Gastrocnemius medialis (tissue), 4 donors: ENCODE results near the gene ATP5F1A.

Experiments used
- POLR2A ChIP-seq, 2 donors: fragments of 450-650 bp; IDR thresholded peaks; one replicate each; pipeline ENCODE4 v1.6.1; 2017; ENCODE audit warnings: antibody characterized with exemption in 2 of 2, mild to moderate bottlenecking in 2 of 2, moderate library complexity in 2 of 2
- TF ChIP-seq, protein P1 (sequence below), 5 experiments: fragments of 450-650 bp in 3 of 5; fragments of 200-600 bp in 2 of 5; sonication (generic) in 2 of 5; IDR thresholded peaks in 4 of 5; conservative IDR thresholded peaks in 1 of 5; 1 replicate in 4 of 5; 2 replicates in 1 of 5; pipeline ENCODE4 v1.5.1; 2016 to 2019; ENCODE audit warnings: antibody characterized with exemption in 5 of 5, mild to moderate bottlenecking in 3 of 5, moderate library complexity in 3 of 5

DNA sequence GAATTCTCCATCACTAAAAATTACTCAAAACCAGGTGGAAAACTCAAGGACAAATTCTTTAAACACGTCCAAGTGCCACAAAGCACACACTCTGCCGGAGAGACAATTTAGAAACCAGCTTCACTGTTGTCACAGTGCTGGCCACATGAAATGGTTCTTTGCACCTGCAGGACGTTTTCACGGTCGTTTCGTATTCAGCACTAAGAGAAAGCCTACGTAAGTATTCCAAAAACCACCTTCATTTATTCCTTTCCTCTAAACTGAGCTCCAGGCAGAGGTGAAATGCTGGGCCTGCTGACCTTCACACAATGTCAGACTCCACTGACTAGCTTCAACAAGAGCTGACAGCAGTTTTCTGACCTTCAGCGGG is 680 bp downstream of the ATP5F1A start:
- TF ChIP-seq, protein P1, sequence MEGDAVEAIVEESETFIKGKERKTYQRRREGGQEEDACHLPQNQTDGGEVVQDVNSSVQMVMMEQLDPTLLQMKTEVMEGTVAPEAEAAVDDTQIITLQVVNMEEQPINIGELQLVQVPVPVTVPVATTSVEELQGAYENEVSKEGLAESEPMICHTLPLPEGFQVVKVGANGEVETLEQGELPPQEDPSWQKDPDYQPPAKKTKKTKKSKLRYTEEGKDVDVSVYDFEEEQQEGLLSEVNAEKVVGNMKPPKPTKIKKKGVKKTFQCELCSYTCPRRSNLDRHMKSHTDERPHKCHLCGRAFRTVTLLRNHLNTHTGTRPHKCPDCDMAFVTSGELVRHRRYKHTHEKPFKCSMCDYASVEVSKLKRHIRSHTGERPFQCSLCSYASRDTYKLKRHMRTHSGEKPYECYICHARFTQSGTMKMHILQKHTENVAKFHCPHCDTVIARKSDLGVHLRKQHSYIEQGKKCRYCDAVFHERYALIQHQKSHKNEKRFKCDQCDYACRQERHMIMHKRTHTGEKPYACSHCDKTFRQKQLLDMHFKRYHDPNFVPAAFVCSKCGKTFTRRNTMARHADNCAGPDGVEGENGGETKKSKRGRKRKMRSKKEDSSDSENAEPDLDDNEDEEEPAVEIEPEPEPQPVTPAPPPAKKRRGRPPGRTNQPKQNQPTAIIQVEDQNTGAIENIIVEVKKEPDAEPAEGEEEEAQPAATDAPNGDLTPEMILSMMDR (IDR thresholded peaks at IDR 0.05 in 4 of 5, conservative IDR thresholded peaks at IDR 0.05 in 1 of 5): no peak
- no peak for TF ChIP-seq POLR2A (IDR thresholded peaks at IDR 0.05)
